NT2/D1 (cell line): ENCODE measurements around the gene KSR1.
"Not testable (repeated sequence)": the region's sequence is repeated elsewhere in the genome, so short reads cannot be mapped to it uniquely, and the experiment has no call there.

Experiments used
- DNase-seq: peaks from one replicate; pipeline ENCODE4 v3.0.0-alpha.2; 2011; ENCODE audit warnings: low read depth, low spot score
- H3K27me3 ChIP-seq: 2 replicates; pipeline ENCODE4 v1.6.0; 2011; ENCODE audit warnings: mild to moderate bottlenecking; ENCODE audit not compliant: insufficient read length, insufficient read depth
- H3K36me3 ChIP-seq: 2 replicates; pipeline ENCODE4 v1.6.1; 2011; ENCODE audit warnings: mild to moderate bottlenecking, low read length, mixed read lengths; ENCODE audit not compliant: insufficient read depth, insufficient read length
- H3K4me1 ChIP-seq: 2 replicates; pipeline ENCODE4 v1.5.1; 2011; ENCODE audit not compliant: insufficient read depth, insufficient read length
- H3K4me3 ChIP-seq: 2 replicates; pipeline ENCODE4 v1.5.1; 2011; ENCODE audit warnings: low read depth; ENCODE audit not compliant: insufficient read length
- H3K9ac ChIP-seq: 2 replicates; pipeline ENCODE4 v1.6.0; 2011; ENCODE audit warnings: low read depth; ENCODE audit not compliant: insufficient read length
- H3K9me3 ChIP-seq: 2 replicates; pipeline ENCODE4 v1.5.1; 2011; ENCODE audit warnings: mild to moderate bottlenecking, low read length; ENCODE audit not compliant: insufficient read depth
- SUZ12 ChIP-seq: IDR thresholded peaks from 2 replicates; pipeline ENCODE4 v1.6.1; 2011; ENCODE audit not compliant: insufficient read length, insufficient read depth; ENCODE audit errors: extremely low read depth
- YY1 ChIP-seq: IDR thresholded peaks from 2 replicates; pipeline ENCODE4 v1.6.1; 2011; ENCODE audit not compliant: insufficient read length, insufficient read depth
- ZNF274 ChIP-seq: IDR thresholded peaks from 2 replicates; pipeline ENCODE4 v1.6.1; 2011; ENCODE audit warnings: mild to moderate bottlenecking, low read depth, low read length

KSR1 gene

DNA sequence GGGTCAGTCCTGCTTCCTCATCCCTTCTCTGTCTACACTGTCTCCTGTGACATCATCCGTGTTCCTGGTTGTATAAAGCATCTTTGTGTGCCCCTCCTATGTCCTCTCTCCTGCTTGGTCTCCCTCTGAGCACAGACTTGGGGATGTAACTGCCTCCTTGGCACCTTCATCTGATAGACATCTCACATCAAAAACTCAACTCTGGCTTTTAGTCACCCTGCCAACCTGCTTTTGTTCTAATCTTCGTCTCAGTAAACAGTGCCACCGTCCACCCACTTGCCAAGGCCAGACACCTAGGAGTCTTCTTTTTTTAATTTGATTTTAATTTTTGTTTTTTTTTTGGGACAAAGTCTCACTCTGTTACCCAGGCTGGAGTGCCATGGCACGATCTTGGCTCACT lies 16.9 kb upstream of the KSR1 start:
- no peaks in the 10 kb centered on the region for H3K4me1 ChIP-seq
- no peaks in the 10 kb centered on the region for H3K27me3 ChIP-seq
- no peaks in the 10 kb centered on the region for H3K36me3 ChIP-seq
- no peak overlapping the region for H3K9ac ChIP-seq
- no peak overlapping the region for H3K4me3 ChIP-seq
- DNase-seq: no peak
- H3K9me3 ChIP-seq: no peaks in the 10 kb centered on the region
- TF ChIP-seq ZNF274 (no peak), YY1 (no peak), SUZ12 (no peak)

DNA sequence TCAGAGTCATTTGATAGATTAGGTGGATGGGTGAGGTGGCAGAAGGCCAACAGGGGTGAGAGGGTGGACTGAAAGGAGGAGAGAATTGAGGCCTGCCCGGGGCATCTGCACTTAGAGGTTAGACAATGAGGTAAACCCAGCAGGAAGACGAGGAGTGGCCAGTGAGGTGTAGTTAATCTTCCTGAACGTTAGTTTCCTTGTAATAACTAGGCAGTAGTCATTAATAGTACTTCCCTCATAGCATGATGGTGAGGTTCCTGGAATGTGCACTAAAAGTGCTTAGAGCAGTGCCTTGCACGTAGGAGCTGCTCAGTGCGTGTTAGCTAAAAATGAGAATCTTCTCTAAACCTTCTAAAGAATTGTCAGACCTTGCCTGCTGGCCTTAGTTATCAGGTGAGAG lies 13.5 kb upstream of the KSR1 start:
- no peak overlapping the region for H3K4me3 ChIP-seq
- no peak for DNase-seq
- no peaks in the 10 kb centered on the region for H3K36me3 ChIP-seq
- no peak overlapping the region for H3K9ac ChIP-seq
- no peaks in the 10 kb centered on the region for H3K27me3 ChIP-seq
- H3K4me1 ChIP-seq: no peaks in the 10 kb centered on the region
- no peaks in the 10 kb centered on the region for H3K9me3 ChIP-seq
- TF ChIP-seq ZNF274 (no peak), YY1 (no peak), SUZ12 (no peak)

DNA sequence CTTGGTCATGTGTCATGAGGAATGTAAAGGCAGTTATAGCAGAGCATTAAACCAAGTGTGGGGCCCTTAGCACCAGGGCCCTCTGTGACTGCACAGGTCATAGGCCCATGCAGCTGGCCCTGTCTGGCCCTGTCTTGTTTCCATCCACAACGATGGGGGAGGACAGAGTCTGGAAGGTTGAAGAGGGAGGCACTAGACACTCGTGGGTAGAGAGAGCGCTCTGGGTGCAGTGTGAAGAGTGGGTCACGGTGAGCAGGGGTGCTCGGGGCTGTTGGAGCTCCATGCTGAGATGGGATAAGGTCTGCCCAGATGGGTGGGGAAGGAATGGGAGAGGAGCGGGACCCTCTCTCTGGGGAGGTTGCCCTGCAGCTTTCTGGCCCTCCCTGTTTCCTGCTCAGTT lies 12.8 kb upstream of the KSR1 start:
- no peaks in the 10 kb centered on the region for H3K27me3 ChIP-seq
- TF ChIP-seq ZNF274 (no peak), YY1 (no peak), SUZ12 (no peak)
- no peaks in the 10 kb centered on the region for H3K9me3 ChIP-seq
- H3K4me3 ChIP-seq: no peak overlapping the region
- no peaks in the 10 kb centered on the region for H3K36me3 ChIP-seq
- H3K4me1 ChIP-seq: no peaks in the 10 kb centered on the region
- no peak overlapping the region for H3K9ac ChIP-seq
- DNase-seq: no peak

GRCh38 chr17:27445971-27446370 lies 10.3 kb upstream of the KSR1 start:
- Histone ChIP-seq H3K36me3 (no peaks in the 10 kb centered on the region), H3K9me3 (no peaks in the 10 kb centered on the region), H3K27me3 (no peaks in the 10 kb centered on the region), H3K9ac (no peak overlapping the region), H3K4me1 (no peaks in the 10 kb centered on the region), H3K4me3 (no peak overlapping the region)
- DNase-seq: no peak
- no peak for TF ChIP-seq ZNF274
- no peak for TF ChIP-seq YY1
- no peak for TF ChIP-seq SUZ12

GRCh38 chr17:27446569-27447301 lies 9.5 kb upstream of the KSR1 start:
- no peaks in the 10 kb centered on the region for H3K9me3 ChIP-seq
- no peak overlapping the region for H3K4me3 ChIP-seq
- no peaks in the 10 kb centered on the region for H3K4me1 ChIP-seq
- no peak for TF ChIP-seq YY1
- no peak for TF ChIP-seq ZNF274
- no peak for TF ChIP-seq SUZ12
- no peak overlapping the region for H3K9ac ChIP-seq
- H3K27me3 ChIP-seq: no peaks in the 10 kb centered on the region
- no peak for DNase-seq
- no peaks in the 10 kb centered on the region for H3K36me3 ChIP-seq

GRCh38 chr17:27448534-27448933 lies 7.7 kb upstream of the KSR1 start:
- H3K9ac ChIP-seq, H3K36me3 ChIP-seq, H3K4me1 ChIP-seq, H3K27me3 ChIP-seq, H3K4me3 ChIP-seq, DNase-seq, H3K9me3 ChIP-seq: not testable (repeated sequence)

- H3K36me3 ChIP-seq: no peaks in the 10 kb centered on the region
- no peak for TF ChIP-seq SUZ12
- no peak for TF ChIP-seq YY1
- no peak for TF ChIP-seq ZNF274
- H3K9me3 ChIP-seq: no peaks in the 10 kb centered on the region
- DNase-seq: no peak
- no peak overlapping the region for H3K4me3 ChIP-seq
- H3K4me1 ChIP-seq: no peaks in the 10 kb centered on the region
- peaks cover 4% of the 10 kb centered on the region for H3K27me3 ChIP-seq
- H3K9ac ChIP-seq: no peak overlapping the region
Observed at GRCh38 chr17:27449541-27449940, 6.7 kb upstream of the KSR1 start.

DNA sequence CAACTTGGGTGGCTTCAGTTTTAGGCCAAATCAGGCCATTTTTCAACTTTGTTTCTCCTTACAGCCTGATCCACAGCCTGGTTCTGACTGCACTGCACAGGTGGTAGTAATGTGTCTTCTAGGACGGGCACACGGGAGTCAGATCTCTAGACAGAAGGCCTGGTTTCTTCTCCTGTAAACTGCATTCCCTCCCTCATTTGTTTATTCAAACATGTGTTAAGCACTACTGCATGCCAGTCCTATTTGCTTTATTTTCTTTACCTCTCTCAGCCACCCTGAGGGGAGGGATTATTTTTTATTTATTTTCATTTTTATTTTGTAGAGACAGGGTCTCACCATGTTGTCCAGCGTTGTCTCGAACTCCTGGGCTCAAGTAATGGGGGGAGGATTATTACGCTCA lies 6.3 kb upstream of the KSR1 start:
- H3K4me3 ChIP-seq: no peak overlapping the region
- DNase-seq: no peak
- TF ChIP-seq ZNF274 (no peak), YY1 (no peak), SUZ12 (no peak)
- H3K36me3 ChIP-seq: no peaks in the 10 kb centered on the region
- peaks cover 8% of the 10 kb centered on the region for H3K27me3 ChIP-seq
- H3K4me1 ChIP-seq: no peaks in the 10 kb centered on the region
- no peaks in the 10 kb centered on the region for H3K9me3 ChIP-seq
- H3K9ac ChIP-seq: no peak overlapping the region
